ENCODE results near the gene SWI5. TPM values are rescaled to one million over a fixed set of nuclear protein-coding genes. Genes with fewer than 3 reads are reported as not detected.

The SWI5 gene
- total and polyA plus RNA-seq, 9 of the 15 experiments (the other 6 are each of a cell fraction or from before 2014, with no cell fraction given), result 62.8 to 133 (median 95.9) TPM

DNA sequence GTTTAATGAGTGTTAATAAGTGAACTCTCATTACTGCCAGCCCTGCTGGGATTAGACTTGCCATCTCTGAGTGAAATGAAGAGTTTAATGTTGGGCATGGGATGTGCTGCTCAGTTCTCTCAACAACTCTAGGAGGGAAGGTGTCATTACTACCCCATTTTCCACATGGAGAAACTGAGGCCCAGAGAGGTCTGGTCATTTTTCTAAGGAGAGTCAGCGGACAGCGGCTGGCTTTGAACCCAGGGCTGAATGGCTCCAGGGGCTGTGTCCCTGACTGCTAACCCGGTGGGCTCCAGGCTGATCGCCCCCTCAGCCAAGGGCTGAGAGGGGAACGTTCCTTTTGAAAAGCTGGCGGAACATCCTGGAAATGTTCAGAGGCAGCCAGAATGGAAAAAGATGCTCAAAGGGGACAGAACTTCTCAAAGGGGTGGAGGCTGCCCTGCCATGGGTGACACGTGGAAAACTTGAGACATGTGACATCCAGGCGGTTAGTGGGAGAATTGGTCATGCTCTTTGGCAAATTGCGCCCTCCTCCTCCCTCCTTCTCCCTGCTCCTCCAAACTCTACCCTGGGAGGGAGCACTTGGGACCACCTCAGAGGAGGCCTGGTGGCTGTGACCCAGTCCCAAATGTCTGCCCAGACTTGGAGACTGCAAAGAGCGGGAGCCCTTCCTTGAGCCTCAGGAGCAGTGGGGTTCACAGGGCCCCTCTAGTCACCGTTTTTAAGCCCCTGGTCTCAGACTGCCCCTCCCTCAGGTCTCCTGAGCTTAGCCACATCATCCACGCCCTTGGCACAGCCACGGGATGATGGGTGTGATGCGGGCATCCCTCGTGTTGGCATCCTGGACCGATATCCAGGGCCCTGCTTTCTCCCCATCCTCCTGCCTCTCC lies 44.2 kb upstream of the SWI5 start (continued):
- TF ChIP-seq, protein P1, sequence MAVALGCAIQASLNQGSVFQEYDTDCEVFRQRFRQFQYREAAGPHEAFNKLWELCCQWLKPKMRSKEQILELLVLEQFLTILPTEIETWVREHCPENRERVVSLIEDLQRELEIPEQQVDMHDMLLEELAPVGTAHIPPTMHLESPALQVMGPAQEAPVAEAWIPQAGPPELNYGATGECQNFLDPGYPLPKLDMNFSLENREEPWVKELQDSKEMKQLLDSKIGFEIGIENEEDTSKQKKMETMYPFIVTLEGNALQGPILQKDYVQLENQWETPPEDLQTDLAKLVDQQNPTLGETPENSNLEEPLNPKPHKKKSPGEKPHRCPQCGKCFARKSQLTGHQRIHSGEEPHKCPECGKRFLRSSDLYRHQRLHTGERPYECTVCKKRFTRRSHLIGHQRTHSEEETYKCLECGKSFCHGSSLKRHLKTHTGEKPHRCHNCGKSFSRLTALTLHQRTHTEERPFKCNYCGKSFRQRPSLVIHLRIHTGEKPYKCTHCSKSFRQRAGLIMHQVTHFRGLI (CRISPR knock-in tag; IDR thresholded peaks at IDR 0.05), result no peak
- TF ChIP-seq KDM1A (IDR thresholded peaks at IDR 0.05) (peak; percentile 69 to 74), MYC (IDR thresholded peaks at IDR 0.05; ENCODE audit: low read depth, low read length) (peak; percentile 43; the same call in 1 of the 2 replicates), MYC (CRISPR knock-in tag; IDR thresholded peaks at IDR 0.05; ENCODE audit: borderline replicate concordance, low read depth) (no peak), POLR2H (tag; IDR thresholded peaks at IDR 0.05; ENCODE audit: low read depth) (no peak), RFX5 (IDR thresholded peaks at IDR 0.05; ENCODE audit: low read depth, low read length) (no peak), BCOR (IDR thresholded peaks at IDR 0.05) (peak; percentile 87), CBX1 (IDR thresholded peaks at IDR 0.05; ENCODE audit: low read depth) (peak; percentile 77; the same call in 1 of the 2 replicates), L3MBTL2 (IDR thresholded peaks at IDR 0.05) (peak; percentile 61), BHLHE40 (IDR thresholded peaks at IDR 0.05; ENCODE audit: low read length) (peak; percentile 37; the same call in 1 of the 2 replicates), BRCA1 (IDR thresholded peaks at IDR 0.05) (no peak), BRCA1 (CRISPR knock-in tag; IDR thresholded peaks at IDR 0.05) (no peak), CTBP1 (IDR thresholded peaks at IDR 0.05; ENCODE audit: borderline replicate concordance) (0 out of 2 replicates have a peak, but pooled peaks have one; percentile 19), MEIS2 (IDR thresholded peaks at IDR 0.05; ENCODE audit: partially characterized antibody) (peak; percentile 10), ADNP (tag; IDR thresholded peaks at IDR 0.05) (peak; percentile 82; the same call in 1 of the 2 replicates), ZNF316 (IDR thresholded peaks at IDR 0.05) (no peak), ZBTB7A (IDR thresholded peaks at IDR 0.05; ENCODE audit: borderline replicate concordance, control insufficient read depth, low read depth, low read length) (peak; percentile 4; the same call in 1 of the 2 replicates)
- TF ChIP-seq, protein P2, sequence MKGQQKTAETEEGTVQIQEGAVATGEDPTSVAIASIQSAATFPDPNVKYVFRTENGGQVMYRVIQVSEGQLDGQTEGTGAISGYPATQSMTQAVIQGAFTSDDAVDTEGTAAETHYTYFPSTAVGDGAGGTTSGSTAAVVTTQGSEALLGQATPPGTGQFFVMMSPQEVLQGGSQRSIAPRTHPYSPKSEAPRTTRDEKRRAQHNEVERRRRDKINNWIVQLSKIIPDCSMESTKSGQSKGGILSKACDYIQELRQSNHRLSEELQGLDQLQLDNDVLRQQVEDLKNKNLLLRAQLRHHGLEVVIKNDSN (CRISPR knock-in tag; IDR thresholded peaks at IDR 0.05), result peak; percentile 75
- TF ChIP-seq, protein P3, sequence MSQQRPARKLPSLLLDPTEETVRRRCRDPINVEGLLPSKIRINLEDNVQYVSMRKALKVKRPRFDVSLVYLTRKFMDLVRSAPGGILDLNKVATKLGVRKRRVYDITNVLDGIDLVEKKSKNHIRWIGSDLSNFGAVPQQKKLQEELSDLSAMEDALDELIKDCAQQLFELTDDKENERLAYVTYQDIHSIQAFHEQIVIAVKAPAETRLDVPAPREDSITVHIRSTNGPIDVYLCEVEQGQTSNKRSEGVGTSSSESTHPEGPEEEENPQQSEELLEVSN (IDR thresholded peaks at IDR 0.05; ENCODE audit: borderline replicate concordance in 1 of 2, extremely low read depth in 1 of 2, insufficient read depth in 1 of 2, insufficient read length in 1 of 2, low read depth in 1 of 2, low read length in 1 of 2, poor library complexity in 1 of 2, severe bottlenecking in 1 of 2), result peak in 1 of 2 experiments; percentile 49
- TF ChIP-seq, protein P4, sequence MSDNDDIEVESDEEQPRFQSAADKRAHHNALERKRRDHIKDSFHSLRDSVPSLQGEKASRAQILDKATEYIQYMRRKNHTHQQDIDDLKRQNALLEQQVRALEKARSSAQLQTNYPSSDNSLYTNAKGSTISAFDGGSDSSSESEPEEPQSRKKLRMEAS (CRISPR knock-in tag; IDR thresholded peaks at IDR 0.05), result 0 out of 2 replicates have a peak, but pooled peaks have one; percentile 46
- TF ChIP-seq, protein P5, sequence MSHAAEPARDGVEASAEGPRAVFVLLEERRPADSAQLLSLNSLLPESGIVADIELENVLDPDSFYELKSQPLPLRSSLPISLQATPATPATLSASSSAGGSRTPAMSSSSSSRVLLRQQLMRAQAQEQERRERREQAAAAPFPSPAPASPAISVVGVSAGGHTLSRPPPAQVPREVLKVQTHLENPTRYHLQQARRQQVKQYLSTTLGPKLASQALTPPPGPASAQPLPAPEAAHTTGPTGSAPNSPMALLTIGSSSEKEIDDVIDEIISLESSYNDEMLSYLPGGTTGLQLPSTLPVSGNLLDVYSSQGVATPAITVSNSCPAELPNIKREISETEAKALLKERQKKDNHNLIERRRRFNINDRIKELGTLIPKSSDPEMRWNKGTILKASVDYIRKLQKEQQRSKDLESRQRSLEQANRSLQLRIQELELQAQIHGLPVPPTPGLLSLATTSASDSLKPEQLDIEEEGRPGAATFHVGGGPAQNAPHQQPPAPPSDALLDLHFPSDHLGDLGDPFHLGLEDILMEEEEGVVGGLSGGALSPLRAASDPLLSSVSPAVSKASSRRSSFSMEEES (CRISPR knock-in tag; IDR thresholded peaks at IDR 0.05), result peak; percentile 36; the same call in 1 of the 2 replicates
